HEK293 (cell line): Measurements from ENCODE around the gene LITAFD.

Experiments used
- CTCF ChIA-PET: fragments of 350-600 bp; formaldehyde crosslinking; extraction: SDS; loops from one replicate; lab custom pipeline; 2021; ENCODE audit warnings: antibody characterized with exemption; lab: Yijun Ruan, JAX
- POLR2A ChIA-PET: fragments of 300-600 bp; formaldehyde crosslinking; extraction: SDS; loops from one replicate; lab custom pipeline; 2020; ENCODE audit warnings: antibody characterized with exemption, inconsistent platforms; lab: Yijun Ruan, JAX
- H3K27ac ChIP-seq: fragments of 200-500 bp; sonication (Bioruptor generic); 2 replicates; pipeline ENCODE4 v1.5.1; 2014; ENCODE audit warnings: low read depth, low read length, control low read depth, inconsistent platforms; ENCODE audit errors: extremely low read depth
- H3K36me3 ChIP-seq, 2 experiments: fragments of 200-500 bp in 1 of 2; sonication (Bioruptor generic) in 1 of 2; 1 replicate in 1 of 2; 2 replicates in 1 of 2; pipeline ENCODE4 v1.5.1; 2014 to 2017; ENCODE audit warnings: inconsistent platforms in 2 of 2, low read length in 2 of 2; ENCODE audit not compliant: control insufficient read depth in 2 of 2, insufficient read depth in 1 of 2
- H3K4me1 ChIP-seq: fragments of 200-500 bp; sonication (Bioruptor generic); 2 replicates; pipeline ENCODE4 v1.5.1; 2014; ENCODE audit warnings: mild to moderate bottlenecking, low read length, inconsistent platforms; ENCODE audit not compliant: control insufficient read depth, insufficient read depth
- H3K4me3 ChIP-seq: 2 replicates; pipeline ENCODE4 v1.5.1; 2011; ENCODE audit warnings: low read depth, mild to moderate bottlenecking, control low read depth, low read length, moderate library complexity
- H3K9me3 ChIP-seq: fragments of 200-500 bp; sonication (Bioruptor generic); 2 replicates; pipeline ENCODE4 v1.5.1; 2014; ENCODE audit warnings: low read depth, low read length, inconsistent platforms; ENCODE audit not compliant: control insufficient read depth, insufficient read depth
- HOXA7 ChIP-seq: sonication (generic); formaldehyde crosslinking; IDR thresholded peaks from 2 replicates; pipeline ENCODE4 v1.8.1; 2022; ENCODE audit warnings: missing genetic modification reagents, borderline replicate concordance
- KLF16 ChIP-seq: fragments of 450-650 bp; formaldehyde crosslinking; IDR thresholded peaks from 2 replicates; pipeline ENCODE4 v1.5.1; 2017; ENCODE audit warnings: missing biosample characterization, missing genetic modification characterization
- KLF17 ChIP-seq: fragments of 450-650 bp; formaldehyde crosslinking; IDR thresholded peaks from 2 replicates; pipeline ENCODE4 v1.5.1; 2016; ENCODE audit warnings: missing biosample characterization, missing genetic modification characterization
- KLF7 ChIP-seq: fragments of 450-650 bp; formaldehyde crosslinking; IDR thresholded peaks from 2 replicates; pipeline ENCODE4 v1.5.1; 2016; ENCODE audit warnings: missing biosample characterization, missing genetic modification characterization, borderline replicate concordance
- PRDM1 ChIP-seq: fragments of 450-650 bp; formaldehyde crosslinking; IDR thresholded peaks from 2 replicates; pipeline ENCODE4; 2016; ENCODE audit warnings: missing biosample characterization, missing genetic modification characterization
- SP3 ChIP-seq: fragments of 450-650 bp; formaldehyde crosslinking; IDR thresholded peaks from 2 replicates; pipeline ENCODE4 v1.5.1; 2016; ENCODE audit warnings: missing biosample characterization, missing genetic modification characterization
- TRIM28 ChIP-seq: IDR thresholded peaks from 2 replicates; pipeline ENCODE4 v1.6.1; 2011; ENCODE audit warnings: low read length, control low read depth, borderline replicate concordance
- TSHZ1 ChIP-seq: fragments of 450-650 bp; formaldehyde crosslinking; IDR thresholded peaks from 2 replicates; pipeline ENCODE4 v1.5.1; 2016; ENCODE audit warnings: missing biosample characterization, missing genetic modification characterization, borderline replicate concordance
- WT1 ChIP-seq: fragments of 450-650 bp; formaldehyde crosslinking; IDR thresholded peaks from 2 replicates; pipeline ENCODE4 v1.5.1; 2016; ENCODE audit warnings: missing biosample characterization, missing genetic modification characterization
- YY2 ChIP-seq: fragments of 450-650 bp; formaldehyde crosslinking; IDR thresholded peaks from 2 replicates; pipeline ENCODE4 v1.5.1; 2016; ENCODE audit warnings: missing biosample characterization, missing genetic modification characterization
- ZNF112 ChIP-seq: fragments of 450-650 bp; formaldehyde crosslinking; IDR thresholded peaks from 2 replicates; pipeline ENCODE4 v1.5.0; 2017; ENCODE audit warnings: missing biosample characterization, missing genetic modification characterization
- ZNF140 ChIP-seq: fragments of 450-650 bp; formaldehyde crosslinking; IDR thresholded peaks from 2 replicates; pipeline ENCODE4 v1.5.1; 2016; ENCODE audit warnings: missing biosample characterization, missing genetic modification characterization
- ZNF175 ChIP-seq: fragments of 450-650 bp; formaldehyde crosslinking; IDR thresholded peaks from 2 replicates; pipeline ENCODE4 v1.5.1; 2016; ENCODE audit warnings: missing biosample characterization, missing genetic modification characterization
- ZNF280C ChIP-seq: fragments of 450-650 bp; formaldehyde crosslinking; IDR thresholded peaks from 2 replicates; pipeline ENCODE4 v1.5.1; 2016; ENCODE audit warnings: missing biosample characterization, missing genetic modification characterization
- ZNF280D ChIP-seq: fragments of 450-650 bp; formaldehyde crosslinking; IDR thresholded peaks from 2 replicates; pipeline ENCODE4 v1.5.1; 2016; ENCODE audit warnings: missing biosample characterization, missing genetic modification characterization
- ZNF354C ChIP-seq: fragments of 450-650 bp; formaldehyde crosslinking; IDR thresholded peaks from 2 replicates; pipeline ENCODE4 v1.5.1; 2016; ENCODE audit warnings: missing biosample characterization, missing genetic modification characterization, low read depth, borderline replicate concordance
- ZNF596 ChIP-seq: fragments of 450-650 bp; IDR thresholded peaks from 2 replicates; pipeline ENCODE4 v1.5.0; 2018; ENCODE audit warnings: missing biosample characterization, mild to moderate bottlenecking, missing genetic modification characterization, moderate library complexity
- ZNF610 ChIP-seq: fragments of 450-650 bp; formaldehyde crosslinking; IDR thresholded peaks from 2 replicates; pipeline ENCODE4 v1.5.1; 2016; ENCODE audit warnings: missing biosample characterization, missing genetic modification characterization, borderline replicate concordance
- ZNF623 ChIP-seq: fragments of 450-650 bp; formaldehyde crosslinking; IDR thresholded peaks from 2 replicates; pipeline ENCODE4 v1.5.1; 2016; ENCODE audit warnings: missing biosample characterization, missing genetic modification characterization
- ZNF626 ChIP-seq: fragments of 450-650 bp; sonication (Bioruptor Pico); formaldehyde crosslinking; IDR thresholded peaks from 2 replicates; pipeline ENCODE4 v1.5.1; 2018; ENCODE audit warnings: missing biosample characterization, missing genetic modification characterization, inconsistent platforms
- ZNF639 ChIP-seq: fragments of 450-650 bp; formaldehyde crosslinking; IDR thresholded peaks from 2 replicates; pipeline ENCODE4 v1.5.1; 2016; ENCODE audit warnings: missing biosample characterization, missing genetic modification characterization
- ZNF701 ChIP-seq: fragments of 450-650 bp; formaldehyde crosslinking; IDR thresholded peaks from 2 replicates; pipeline ENCODE4 v1.5.1; 2016; ENCODE audit warnings: missing biosample characterization, missing genetic modification characterization

Gene LITAFD

GRCh38 chr16:8853611-8854010 is 28.5 kb upstream of the LITAFD start (continued):
- no peak for TF ChIP-seq ZNF626 (tag by site-specific recombination)
- TF ChIP-seq ZNF280D (tag by site-specific recombination), result no peak
- TF ChIP-seq, all 188 proteins: peak for 0

- no peaks in the 10 kb centered on the region for H3K9me3 ChIP-seq
- no peak overlapping the region for H3K4me3 ChIP-seq
- H3K27ac ChIP-seq, result no peak overlapping the region
- CTCF ChIA-PET, result interaction anchor here (0.8 to 1.9 kb wide), 3 partner anchors 9 to 30 kb away, joined by 3 to 5 read pairs (median 3); no protein-coding TSS in a partner anchor
- peaks cover 6 to 88% of the 10 kb centered on the region in 2 experiments; a peak in 2 of 3 replicates for H3K36me3 ChIP-seq
- POLR2A ChIA-PET, result interaction anchor here (0.9 to 5.1 kb wide), 2 partner anchors 9 to 14 kb away, joined by 3 to 21 read pairs; partner anchors contain the start of gene CARHSP1
- no peak for TF ChIP-seq TRIM28
- no peak for TF ChIP-seq YY2 (tag by site-specific recombination)
- TF ChIP-seq ZNF701, result no peak
- no peak for TF ChIP-seq WT1 (tag by site-specific recombination)
- no peak for TF ChIP-seq KLF7 (tag by site-specific recombination)
- no peak for TF ChIP-seq ZNF140 (tag by site-specific recombination)
- TF ChIP-seq SP3 (tag by site-specific recombination), result no peak
- TF ChIP-seq TSHZ1, result no peak
- no peak for TF ChIP-seq PRDM1
- no peak for TF ChIP-seq KLF17 (tag by site-specific recombination)
- no peak for TF ChIP-seq ZNF610
- TF ChIP-seq ZNF596 (tag by site-specific recombination), result no peak
- TF ChIP-seq ZNF354C (tag by site-specific recombination), result no peak
- TF ChIP-seq ZNF280C, result no peak
- no peak for TF ChIP-seq KLF16
- no peak for TF ChIP-seq ZNF639 (tag by site-specific recombination)
- no peak for TF ChIP-seq HOXA7 (CRISPR knock-in tag)
- no peak for TF ChIP-seq ZNF112
- TF ChIP-seq ZNF175, result no peak
- TF ChIP-seq ZNF623 (tag by site-specific recombination), result no peak
- no peaks in the 10 kb centered on the region for H3K4me1 ChIP-seq
Measured at GRCh38 chr16:8854298-8854948, 27.7 kb upstream of the LITAFD start.
